HK-2 (cell line): Measurements from ENCODE around the gene LENEP.
"Not testable (repeated sequence)": the region's sequence is repeated elsewhere in the genome, so short reads cannot be mapped to it uniquely, and the experiment has no call there.

Experiments
- DNase-seq: peaks from one replicate; pipeline ENCODE4 v3.0.0-alpha.2; 2018; ENCODE audit not compliant: unreplicated experiment

Gene LENEP

GRCh38 chr1:154974808-154975408 is 18.5 kb upstream of the LENEP start:
- DNase-seq, result peak; percentile 97

GRCh38 chr1:154975409-154976059 is 17.9 kb upstream of the LENEP start:
- peak; percentile 54 for DNase-seq

GRCh38 chr1:154977762-154978161 is 15.6 kb upstream of the LENEP start:
- not testable (repeated sequence) for DNase-seq

GRCh38 chr1:154978360-154978759 is 15.0 kb upstream of the LENEP start:
- DNase-seq, result no peak

- no peak for DNase-seq
Measured at GRCh38 chr1:154982341-154982740, 11.0 kb upstream of the LENEP start.

- peak; percentile 98 for DNase-seq
Measured at GRCh38 chr1:154982897-154983648, 10.3 kb upstream of the LENEP start, which contains the start of gene FLAD1. Gene FLAD1 (plus strand): TSS chr1:154983344. CDS start chr1:154983695, 351 bp downstream.

GRCh38 chr1:154983776-154984466 is 9.5 kb upstream of the LENEP start:
- no peak for DNase-seq

- not testable (repeated sequence) for DNase-seq
Measured at GRCh38 chr1:154986736-154987135, 6.7 kb upstream of the LENEP start.

GRCh38 chr1:154987326-154987725 is 6.1 kb upstream of the LENEP start:
- no peak for DNase-seq

GRCh38 chr1:154988058-154988954 is 5.1 kb upstream of the LENEP start:
- no peak for DNase-seq

- no peak for DNase-seq
Measured at GRCh38 chr1:154989195-154989860, 4.1 kb upstream of the LENEP start.

GRCh38 chr1:154990276-154990675 is 3.1 kb upstream of the LENEP start:
- DNase-seq, result no peak

- peak; percentile 65 for DNase-seq
Measured at GRCh38 chr1:154992721-154993571, 440 bp upstream of the LENEP start.

GRCh38 chr1:154994269-154994587 is 842 bp downstream of the LENEP start:
- no peak for DNase-seq

GRCh38 chr1:154994591-154994990 is 1.2 kb downstream of the LENEP start:
- no peak for DNase-seq

GRCh38 chr1:154995301-154995983 is 2.1 kb downstream of the LENEP start:
- not testable (repeated sequence) for DNase-seq

- no peak for DNase-seq
Measured at GRCh38 chr1:154996966-154997701, 3.7 kb downstream of the LENEP start.

GRCh38 chr1:154998201-154998780 is 4.9 kb downstream of the LENEP start:
- no peak for DNase-seq
